K562 (cell line): ENCODE measurements around the gene C2CD2. TPM values are rescaled to one million over a fixed set of nuclear protein-coding genes. Genes with fewer than 3 reads are reported as not detected.

Source experiments
- ATAC-seq: fragments of 200-7000 bp; cut with Tn5 transposase; 3 replicates; pipeline ENCODE4 v1.9.1; 2020; ENCODE audit warnings: moderate library complexity
- BruUV-seq: library from RNA; stranded (reverse); fragments of 400-500 nt; replicated peaks from 2 replicates; lab custom pipeline; 2021; lab: Mats Ljungman, UMichigan
- CTCF ChIA-PET: fragments of 300-600 bp; formaldehyde crosslinking; extraction: SDS; loops from one replicate; lab custom pipeline; 2021; ENCODE audit warnings: low intra/inter-chr PET ratio; lab: Yijun Ruan, JAX
- POLR2A ChIA-PET: fragments of 300-600, 350-650 bp; sonication (Branson Sonifier 250); formaldehyde crosslinking; extraction: SDS; loops from one replicate; lab custom pipeline; 2021; ENCODE audit warnings: antibody characterized with exemption, inconsistent platforms; lab: Yijun Ruan, JAX
- DNase-seq, 4 experiments: peaks; one replicate each; pipeline versions ENCODE4 v3.0.0 to v3.0.0-alpha.2; 2011 to 2018; ENCODE audit warnings: low spot score in 3 of 4, mixed read lengths in 3 of 4; ENCODE audit errors: extremely low read depth in 1 of 4
- FAIRE-seq: peaks from 2 replicates; lab custom pipeline; 2011; peaks lifted over from hg19 to GRCh38; lab: Jason Lieb, UNC
- H2AFZ ChIP-seq: 2 replicates; pipeline ENCODE4 v1.6.0; 2011; ENCODE audit warnings: low read depth, low read length, control low read depth, inconsistent platforms
- H3K27ac ChIP-seq: fragments of 200-600 bp; 3 replicates; pipeline ENCODE4 v1.8.0; 2011; ENCODE audit warnings: low read depth, mild to moderate bottlenecking, control low read depth, inconsistent platforms, low read length, moderate library complexity, mixed read lengths; ENCODE audit errors: extremely low read depth
- H3K27me3 ChIP-seq, 2 experiments: fragments of 300-600 bp in 1 of 2; 2 replicates in 1 of 2; 3 replicates in 1 of 2; pipeline versions ENCODE4 v1.6.0 to v1.8.0; 2011; ENCODE audit warnings: inconsistent platforms in 2 of 2, low read length in 2 of 2, mild to moderate bottlenecking in 1 of 2, mixed read lengths in 1 of 2, moderate library complexity in 1 of 2; ENCODE audit not compliant: control insufficient read depth in 2 of 2, insufficient read depth in 2 of 2
- H3K36me3 ChIP-seq: fragments of 300-600 bp; 3 replicates; pipeline ENCODE4 v1.8.0; 2011; ENCODE audit warnings: mild to moderate bottlenecking, low read length, inconsistent platforms; ENCODE audit not compliant: control insufficient read depth, insufficient read depth
- H3K4me1 ChIP-seq, 2 experiments: fragments of 200-600 bp in 1 of 2; replicated peaks in 1 of 2; 2 replicates in 1 of 2; 3 replicates in 1 of 2; pipeline versions ENCODE4 v1.5.1 to v1.8.0; 2011; ENCODE audit warnings: inconsistent platforms in 2 of 2, low read length in 2 of 2, mild to moderate bottlenecking in 1 of 2, mixed read lengths in 1 of 2, moderate library complexity in 1 of 2; ENCODE audit not compliant: control insufficient read depth in 2 of 2, insufficient read depth in 2 of 2
- H3K4me2 ChIP-seq: 2 replicates; pipeline ENCODE4 v1.6.1; 2011; ENCODE audit warnings: low read length, control low read depth, inconsistent platforms, mixed read lengths; ENCODE audit not compliant: insufficient read depth
- H3K4me3 ChIP-seq: fragments of 200-600 bp; sonication (generic), shearing (Covaris generic); 2 replicates; pipeline ENCODE4 v1.5.1; 2016; ENCODE audit warnings: control low read depth, inconsistent platforms
- H3K79me2 ChIP-seq: fragments of 200-600 bp; 3 replicates; pipeline ENCODE4 v1.8.0; 2011; ENCODE audit warnings: low read length, inconsistent platforms; ENCODE audit not compliant: control insufficient read depth, insufficient read depth
- H3K9ac ChIP-seq, 2 experiments: 2 replicates each; pipeline versions ENCODE4 v1.6.0 to v1.6.1; 2011; ENCODE audit warnings: low read depth in 2 of 2, low read length in 2 of 2, control low read depth in 1 of 2, inconsistent platforms in 1 of 2, mild to moderate bottlenecking in 1 of 2, mixed read lengths in 1 of 2; ENCODE audit not compliant: insufficient read depth in 1 of 2
- H3K9me1 ChIP-seq: one replicate; pipeline ENCODE4 v1.6.0; 2011; ENCODE audit warnings: inconsistent platforms, mild to moderate bottlenecking, low read length, moderate library complexity; ENCODE audit not compliant: control insufficient read depth, insufficient read depth
- H3K9me3 ChIP-seq: replicated peaks from 2 replicates; pipeline ENCODE4 v1.5.1; 2011; ENCODE audit warnings: low read depth, low read length, inconsistent platforms; ENCODE audit not compliant: control insufficient read depth, insufficient read depth
- H4K20me1 ChIP-seq: replicated peaks from 2 replicates; pipeline ENCODE4 v1.6.1; 2011; ENCODE audit warnings: low read length, inconsistent platforms, mixed read lengths; ENCODE audit not compliant: control insufficient read depth, insufficient read depth
- ARID3A ChIP-seq: IDR thresholded peaks from 2 replicates; pipeline ENCODE4 v1.6.1; 2012; ENCODE audit warnings: low read depth, low read length, improper control_type of control experiment, borderline replicate concordance
- BRF2 ChIP-seq: IDR thresholded peaks from 3 replicates; pipeline ENCODE4 v1.6.1; 2011; ENCODE audit warnings: borderline replicate concordance, mild to moderate bottlenecking; ENCODE audit not compliant: insufficient read length, insufficient read depth
- CHD2 ChIP-seq: IDR thresholded peaks from 2 replicates; pipeline ENCODE4 v1.6.1; 2011; ENCODE audit warnings: low read depth, low read length
- CREBBP ChIP-seq: IDR thresholded peaks from one replicate; pipeline ENCODE4 v1.6.1; 2012; ENCODE audit warnings: low read depth, mild to moderate bottlenecking, control low read depth, inconsistent platforms, low read length
- DPF2 ChIP-seq: fragments of 450-650 bp; IDR thresholded peaks from 2 replicates; pipeline ENCODE4 v1.6.1; 2016
- ETS2 ChIP-seq: IDR thresholded peaks from 2 replicates; pipeline ENCODE4 v1.6.1; 2016; ENCODE audit warnings: borderline replicate concordance, missing genetic modification characterization, mild to moderate bottlenecking, moderate library complexity, missing compliant biosample characterization; ENCODE audit not compliant: poor library complexity, severe bottlenecking
- HNRNPH1 ChIP-seq: fragments of 200-400 bp; formaldehyde crosslinking; optimal IDR thresholded peaks from 2 replicates; pipeline ENCODE3; 2017; ENCODE audit warnings: low read depth, mild to moderate bottlenecking, low read length, moderate library complexity
- JUND ChIP-seq, 2 experiments: IDR thresholded peaks; 2 replicates in 1 of 2; 3 replicates in 1 of 2; pipeline ENCODE4 v1.6.1; 2011; ENCODE audit warnings: borderline replicate concordance in 2 of 2, low read depth in 2 of 2, low read length in 2 of 2, improper control_type of control experiment in 1 of 2, missing biosample characterization in 1 of 2, missing genetic modification characterization in 1 of 2, missing genetic modification reagents in 1 of 2
- PHTF2 ChIP-seq: fragments of 250-450 bp; sonication (Bioruptor Pico); IDR thresholded peaks from 2 replicates; pipeline ENCODE4 v1.5.0; 2021; ENCODE audit warnings: mild to moderate bottlenecking
- PURB ChIP-seq: sonication (generic); formaldehyde crosslinking; IDR thresholded peaks from 2 replicates; pipeline ENCODE4 v1.9.0; 2021; ENCODE audit warnings: low read depth, mild to moderate bottlenecking, missing genetic modification reagents
- SMAD4 ChIP-seq: fragments of 250-450 bp; sonication (Bioruptor Pico); conservative IDR thresholded peaks from 2 replicates; pipeline ENCODE4 v1.8.0; 2021; ENCODE audit warnings: inconsistent platforms, mild to moderate bottlenecking, moderate library complexity
- THRB ChIP-seq: fragments of 450-650 bp; formaldehyde crosslinking; conservative IDR thresholded peaks from 2 replicates; pipeline ENCODE4 v1.4.0; 2022; ENCODE audit warnings: mild to moderate bottlenecking, missing genetic modification characterization
- TSC22D4 ChIP-seq: fragments of 450-650 bp; IDR thresholded peaks from 2 replicates; pipeline ENCODE4 v1.6.1; 2016; ENCODE audit warnings: missing genetic modification characterization, missing biosample characterization, control low read depth
- ZKSCAN8 ChIP-seq: fragments of 200-800 bp; sonication (Bioruptor generic); IDR thresholded peaks from 2 replicates; pipeline ENCODE4 v1.6.1; 2016; ENCODE audit warnings: missing genetic modification characterization, missing compliant biosample characterization
- ZNF398 ChIP-seq: fragments of 250-450 bp; sonication (Bioruptor Pico); IDR thresholded peaks from 2 replicates; pipeline ENCODE4 v1.8.0; 2021; ENCODE audit warnings: moderate library complexity, mild to moderate bottlenecking, inconsistent platforms
- ZNF561 ChIP-seq: fragments of 450-650 bp; formaldehyde crosslinking; conservative IDR thresholded peaks from 2 replicates; pipeline ENCODE4 v1.4.0; 2020; ENCODE audit warnings: mild to moderate bottlenecking, moderate library complexity
- WGBS: fragments of 100-300 bp; shearing (Covaris generic); methylation state at CpG from one replicate; pipeline ENCODE4 v1.1.6; 2016; ENCODE audit warnings: low coverage, mixed read lengths; ENCODE audit not compliant: insufficient coverage; ENCODE audit errors: missing lambda C conversion rate; 5-methylcytosine and 5-hydroxymethylcytosine counted together
- in situ Hi-C: fragments of 300-500 bp; cut with MboI; formaldehyde crosslinking; loops from 4 replicates; pipeline ENCODE4 v1.15.0; 2018; ENCODE audit warnings: inconsistent platforms, mixed read lengths
- intact Hi-C: fragments of 100-400 bp; cut with micrococcal nuclease; formaldehyde crosslinking; loops from 2 replicates; pipeline ENCODE4 v1.14.2; 2022
- polyA plus RNA-seq, 8 experiments: library from polyadenylated mRNA; depleted of rRNA in 4 of 8; stranded (reverse) in 5 of 8; unstranded in 3 of 8; fragments of >200 nt; fragmentation: Nextera tagmentation in 2 of 8; fragmentation: Illumina TruSeq in 1 of 8; extraction: Ambion mirVana in 2 of 8; extraction: Trizol in 1 of 8; gene quantifications; 2 replicates each; pipeline versions ENCODE4 v1.2.1 to v1.2.3, GENCODE V29; 2011 to 2014; ENCODE audit warnings: inconsistent platforms in 1 of 8, missing spikeins in 1 of 8
- total RNA-seq, 7 experiments: library from RNA; depleted of rRNA in 6 of 7; stranded (reverse); fragments of >200 nt in 6 of 7; fragmentation: Illumina TruSeq in 2 of 7; extraction: Trizol in 2 of 7; gene quantifications; 2 replicates each; pipeline versions ENCODE4 v1.2.1 to v1.2.3, GENCODE V29; 2011 to 2021; ENCODE audit warnings: low replicate concordance in 1 of 7

C2CD2 gene
- total and polyA plus RNA-seq, 9 of the 15 experiments (the other 6 are each of a cell fraction or from before 2014, with no cell fraction given): 1.3 to 21.6 (median 12.1) TPM

DNA sequence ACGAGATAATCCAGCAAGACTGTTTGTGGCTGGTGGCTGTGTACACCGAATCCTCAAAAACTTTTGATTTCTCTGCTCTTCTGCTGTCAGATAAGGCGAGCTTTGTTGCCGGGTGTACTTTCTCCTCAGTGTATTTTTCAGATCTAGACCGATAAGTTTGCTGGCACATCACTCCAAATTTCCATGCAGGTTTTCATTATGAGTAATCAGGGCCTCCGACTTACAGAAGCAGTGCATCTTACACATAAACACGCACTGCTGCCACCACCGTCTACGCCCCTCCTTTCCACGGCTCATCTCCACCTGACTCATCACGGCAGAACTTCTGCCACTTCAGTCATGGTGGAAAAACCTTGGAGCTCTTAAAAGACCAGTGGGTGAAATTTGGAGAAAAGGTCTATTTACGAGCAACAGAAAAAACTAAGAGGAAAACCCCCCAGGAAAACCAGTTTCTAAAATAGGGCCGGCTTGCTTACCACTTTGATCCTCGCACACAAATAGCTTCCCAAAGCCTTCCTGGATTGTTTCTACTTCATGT, 48.7 kb upstream of the C2CD2 start:
- H3K4me3 ChIP-seq: no peak overlapping the region
- peaks cover 0 to 14% of the 10 kb centered on the region in 2 experiments; a peak in 4 of 5 replicates for H3K4me1 ChIP-seq
- H3K79me2 ChIP-seq: peaks cover 31% of the 10 kb centered on the region
- H3K4me2 ChIP-seq: no peak overlapping the region
- ChIA-PET CTCF (no interaction called here), POLR2A (interaction anchor here (0.6 to 1.0 kb wide), 4 partner anchors 22 to 883 kb away, joined by 3 read pairs; no protein-coding TSS in a partner anchor)
- H4K20me1 ChIP-seq: peaks cover 14% of the 10 kb centered on the region; the same call in 1 of the 2 replicates
- BruUV-seq: no TSS peak
- DNase-seq (no peak), ATAC-seq (no peak), FAIRE-seq (no peak)
- H3K27me3 ChIP-seq: no peaks in the 10 kb centered on the region
- intact Hi-C loops (no loop called here), in situ Hi-C loops (no loop called here)
- no peak overlapping the region for H2AFZ ChIP-seq
- H3K9me3 ChIP-seq: no peaks in the 10 kb centered on the region
- no peak overlapping the region for H3K9ac ChIP-seq
- WGBS: 64% methylated on average over 14 of the region's 14 CpGs
- H3K36me3 ChIP-seq: peaks cover 47% of the 10 kb centered on the region
- peaks cover 3% of the 10 kb centered on the region for H3K9me1 ChIP-seq
- no peak overlapping the region for H3K27ac ChIP-seq
- TF ChIP-seq ZKSCAN8 (CRISPR knock-in tag) (no peak), HNRNPH1 (no peak), TSC22D4 (tag) (no peak), CREBBP (no peak), ZNF561 (CRISPR knock-in tag) (no peak), SMAD4 (no peak), ZNF398 (CRISPR knock-in tag) (no peak), PURB (no peak), CHD2 (no peak), PHTF2 (no peak), ARID3A (no peak), DPF2 (no peak), JUND (IDR thresholded peaks at IDR 0.05; ENCODE audit: borderline replicate concordance, low read depth, low read length) (no peak), JUND (tag; IDR thresholded peaks at IDR 0.05; ENCODE audit: borderline replicate concordance, low read depth, low read length) (no peak), BRF2 (no peak), THRB (CRISPR knock-in tag) (no peak), ETS2 (no peak)
